Measurements from ENCODE around the gene TPM1.
"Not testable (repeated sequence)": the region's sequence is repeated elsewhere in the genome, so short reads cannot be mapped to it uniquely, and the experiment has no call there.

The TPM1 gene

GRCh38 chr15:63094495-63094931 lies 52.0 kb downstream of the TPM1 start:
- Histone ChIP-seq H3K23ac (ENCODE audit: low read length) (no peak overlapping the region), H3K18ac (ENCODE audit: low read length) (no peak overlapping the region), H3K56ac (ENCODE audit: low read length) (no peak overlapping the region), H3K4me2 (ENCODE audit: low read length) (no peak overlapping the region), H3K4me1 (ENCODE audit: control insufficient read depth, low read depth, low read length) (no peaks in the 10 kb centered on the region), H2BK5ac (ENCODE audit: low read length) (no peak overlapping the region), H2BK120ac (ENCODE audit: low read depth, low read length) (no peak overlapping the region), H4K5ac (ENCODE audit: low read length) (no peak overlapping the region), H3K36me3 (ENCODE audit: control insufficient read depth, insufficient read depth, low read length) (no peaks in the 10 kb centered on the region), H4K8ac (ENCODE audit: low read depth, low read length) (no peak overlapping the region), H3K79me2 (ENCODE audit: control insufficient read depth, insufficient read depth, low read length) (no peaks in the 10 kb centered on the region), H3K9ac (ENCODE audit: low read length) (no peak overlapping the region), H3K27ac (ENCODE audit: low read depth, low read length) (no peak overlapping the region), H3K79me1 (ENCODE audit: low read length) (no peaks in the 10 kb centered on the region), H3K4ac (ENCODE audit: low read depth, low read length) (no peak overlapping the region), H3K27me3 (ENCODE audit: insufficient read depth, low read length, poor library complexity) (no peaks in the 10 kb centered on the region), H2AK5ac (ENCODE audit: low read length) (no peak overlapping the region), H2BK15ac (replicated peaks; ENCODE audit: low read depth) (no peak overlapping the region), H3K4me3 (ENCODE audit: low read length) (no peak overlapping the region)
- peak; percentile 59 for DNase-seq
- no CpG with 5 or more reads among the region's 2 CpGs for WGBS (ENCODE audit: extremely low coverage, insufficient coverage, low lambda C conversion rate)

GRCh38 chr15:63096178-63096577 lies 53.6 kb downstream of the TPM1 start:
- H3K27me3 ChIP-seq (ENCODE audit: insufficient read depth, low read length, poor library complexity): no peaks in the 10 kb centered on the region
- no peaks in the 10 kb centered on the region for H3K4me1 ChIP-seq (ENCODE audit: control insufficient read depth, low read depth, low read length)
- H3K9ac ChIP-seq (ENCODE audit: low read length): no peak overlapping the region
- no peak overlapping the region for H2BK120ac ChIP-seq (ENCODE audit: low read depth, low read length)
- H2BK15ac ChIP-seq (replicated peaks; ENCODE audit: low read depth): no peak overlapping the region
- H3K4me3 ChIP-seq (ENCODE audit: low read length): no peak overlapping the region
- H2AK5ac ChIP-seq (ENCODE audit: low read length): no peak overlapping the region
- no peak for DNase-seq
- no peak overlapping the region for H3K4ac ChIP-seq (ENCODE audit: low read depth, low read length)
- no peak overlapping the region for H4K5ac ChIP-seq (ENCODE audit: low read length)
- no peaks in the 10 kb centered on the region for H3K79me2 ChIP-seq (ENCODE audit: control insufficient read depth, insufficient read depth, low read length)
- no CpG with 5 or more reads among the region's 4 CpGs for whole genome bisulfite sequencing (ENCODE audit: extremely low coverage, insufficient coverage, low lambda C conversion rate)
- no peaks in the 10 kb centered on the region for H3K36me3 ChIP-seq (ENCODE audit: control insufficient read depth, insufficient read depth, low read length)
- no peak overlapping the region for H3K27ac ChIP-seq (ENCODE audit: low read depth, low read length)
- no peak overlapping the region for H4K8ac ChIP-seq (ENCODE audit: low read depth, low read length)
- no peak overlapping the region for H3K18ac ChIP-seq (ENCODE audit: low read length)
- H3K79me1 ChIP-seq (ENCODE audit: low read length): no peaks in the 10 kb centered on the region
- no peak overlapping the region for H3K23ac ChIP-seq (ENCODE audit: low read length)
- no peak overlapping the region for H3K56ac ChIP-seq (ENCODE audit: low read length)
- H3K4me2 ChIP-seq (ENCODE audit: low read length): no peak overlapping the region
- no peak overlapping the region for H2BK5ac ChIP-seq (ENCODE audit: low read length)

GRCh38 chr15:63098901-63099300 lies 56.4 kb downstream of the TPM1 start:
- H3K23ac ChIP-seq (ENCODE audit: low read length); H3K9ac ChIP-seq (ENCODE audit: low read length); DNase-seq; H3K4me2 ChIP-seq (ENCODE audit: low read length); H3K56ac ChIP-seq (ENCODE audit: low read length); H3K18ac ChIP-seq (ENCODE audit: low read length); H2BK15ac ChIP-seq (replicated peaks; ENCODE audit: low read depth); H3K79me2 ChIP-seq (ENCODE audit: control insufficient read depth, insufficient read depth, low read length); H2BK5ac ChIP-seq (ENCODE audit: low read length); H2AK5ac ChIP-seq (ENCODE audit: low read length); H3K4me1 ChIP-seq (ENCODE audit: control insufficient read depth, low read depth, low read length); H4K8ac ChIP-seq (ENCODE audit: low read depth, low read length); H3K36me3 ChIP-seq (ENCODE audit: control insufficient read depth, insufficient read depth, low read length); H4K5ac ChIP-seq (ENCODE audit: low read length); H2BK120ac ChIP-seq (ENCODE audit: low read depth, low read length); H3K27me3 ChIP-seq (ENCODE audit: insufficient read depth, low read length, poor library complexity); H3K79me1 ChIP-seq (ENCODE audit: low read length); H3K27ac ChIP-seq (ENCODE audit: low read depth, low read length); H3K4ac ChIP-seq (ENCODE audit: low read depth, low read length); H3K4me3 ChIP-seq (ENCODE audit: low read length): not testable (repeated sequence)
- WGBS (ENCODE audit: extremely low coverage, insufficient coverage, low lambda C conversion rate): no CpG with 5 or more reads among the region's 33 CpGs

GRCh38 chr15:63099581-63099980 lies 57.0 kb downstream of the TPM1 start:
- not testable (repeated sequence) for H3K56ac ChIP-seq (ENCODE audit: low read length); H3K79me1 ChIP-seq (ENCODE audit: low read length); H4K8ac ChIP-seq (ENCODE audit: low read depth, low read length); H3K27ac ChIP-seq (ENCODE audit: low read depth, low read length); H2AK5ac ChIP-seq (ENCODE audit: low read length); H3K4me3 ChIP-seq (ENCODE audit: low read length); H3K23ac ChIP-seq (ENCODE audit: low read length); H3K4me2 ChIP-seq (ENCODE audit: low read length); H3K4me1 ChIP-seq (ENCODE audit: control insufficient read depth, low read depth, low read length); H2BK15ac ChIP-seq (replicated peaks; ENCODE audit: low read depth); H3K36me3 ChIP-seq (ENCODE audit: control insufficient read depth, insufficient read depth, low read length); H2BK120ac ChIP-seq (ENCODE audit: low read depth, low read length); H2BK5ac ChIP-seq (ENCODE audit: low read length); H3K4ac ChIP-seq (ENCODE audit: low read depth, low read length); H4K5ac ChIP-seq (ENCODE audit: low read length); H3K18ac ChIP-seq (ENCODE audit: low read length); H3K27me3 ChIP-seq (ENCODE audit: insufficient read depth, low read length, poor library complexity); DNase-seq; H3K79me2 ChIP-seq (ENCODE audit: control insufficient read depth, insufficient read depth, low read length); H3K9ac ChIP-seq (ENCODE audit: low read length)
- WGBS (ENCODE audit: extremely low coverage, insufficient coverage, low lambda C conversion rate): no CpG with 5 or more reads among the region's 5 CpGs

- no peak overlapping the region for H3K4ac ChIP-seq (ENCODE audit: low read depth, low read length)
- WGBS (ENCODE audit: extremely low coverage, insufficient coverage, low lambda C conversion rate): no CpG with 5 or more reads among the region's 3 CpGs
- DNase-seq: no peak
Observed at GRCh38 chr15:63103416-63103815, 60.9 kb downstream of the TPM1 start.

GRCh38 chr15:63104727-63105126 lies 62.2 kb downstream of the TPM1 start:
- no peak for DNase-seq

More at GRCh38 chr15:63103416-63103815, 60.9 kb downstream of the TPM1 start:
- H3K27me3 ChIP-seq (ENCODE audit: insufficient read depth, low read length, poor library complexity): no peaks in the 10 kb centered on the region
- no peaks in the 10 kb centered on the region for H3K36me3 ChIP-seq (ENCODE audit: control insufficient read depth, insufficient read depth, low read length)
- H3K18ac ChIP-seq (ENCODE audit: low read length): no peak overlapping the region
- H3K9ac ChIP-seq (ENCODE audit: low read length): no peak overlapping the region
- no peak overlapping the region for H4K5ac ChIP-seq (ENCODE audit: low read length)
- H3K23ac ChIP-seq (ENCODE audit: low read length): no peak overlapping the region
- H2BK120ac ChIP-seq (ENCODE audit: low read depth, low read length): no peak overlapping the region
- H4K8ac ChIP-seq (ENCODE audit: low read depth, low read length): no peak overlapping the region
- H3K79me2 ChIP-seq (ENCODE audit: control insufficient read depth, insufficient read depth, low read length): no peaks in the 10 kb centered on the region
- H3K79me1 ChIP-seq (ENCODE audit: low read length): no peaks in the 10 kb centered on the region
- no peak overlapping the region for H3K4me2 ChIP-seq (ENCODE audit: low read length)
- H3K4me1 ChIP-seq (ENCODE audit: control insufficient read depth, low read depth, low read length): no peaks in the 10 kb centered on the region
- H2BK15ac ChIP-seq (replicated peaks; ENCODE audit: low read depth): no peak overlapping the region
- no peak overlapping the region for H2BK5ac ChIP-seq (ENCODE audit: low read length)
- H3K27ac ChIP-seq (ENCODE audit: low read depth, low read length): no peak overlapping the region
- H2AK5ac ChIP-seq (ENCODE audit: low read length): no peak overlapping the region
- no peak overlapping the region for H3K56ac ChIP-seq (ENCODE audit: low read length)
- no peak overlapping the region for H3K4me3 ChIP-seq (ENCODE audit: low read length)

More at GRCh38 chr15:63104727-63105126, 62.2 kb downstream of the TPM1 start:
- H4K8ac ChIP-seq (ENCODE audit: low read depth, low read length): no peak overlapping the region
- no CpG with 5 or more reads among the region's 7 CpGs for WGBS (ENCODE audit: extremely low coverage, insufficient coverage, low lambda C conversion rate)
- H3K79me1 ChIP-seq (ENCODE audit: low read length): no peaks in the 10 kb centered on the region
- H2BK5ac ChIP-seq (ENCODE audit: low read length): no peak overlapping the region
- no peak overlapping the region for H4K5ac ChIP-seq (ENCODE audit: low read length)
- no peak overlapping the region for H3K23ac ChIP-seq (ENCODE audit: low read length)
- H3K4me3 ChIP-seq (ENCODE audit: low read length): no peak overlapping the region
- H3K56ac ChIP-seq (ENCODE audit: low read length): no peak overlapping the region
- no peak overlapping the region for H3K18ac ChIP-seq (ENCODE audit: low read length)
- no peaks in the 10 kb centered on the region for H3K79me2 ChIP-seq (ENCODE audit: control insufficient read depth, insufficient read depth, low read length)
- no peak overlapping the region for H3K9ac ChIP-seq (ENCODE audit: low read length)
- H3K27ac ChIP-seq (ENCODE audit: low read depth, low read length): no peak overlapping the region
- no peak overlapping the region for H2AK5ac ChIP-seq (ENCODE audit: low read length)
- H3K4ac ChIP-seq (ENCODE audit: low read depth, low read length): no peak overlapping the region
- no peaks in the 10 kb centered on the region for H3K4me1 ChIP-seq (ENCODE audit: control insufficient read depth, low read depth, low read length)
- no peak overlapping the region for H3K4me2 ChIP-seq (ENCODE audit: low read length)
- no peak overlapping the region for H2BK15ac ChIP-seq (replicated peaks; ENCODE audit: low read depth)
- no peaks in the 10 kb centered on the region for H3K27me3 ChIP-seq (ENCODE audit: insufficient read depth, low read length, poor library complexity)
- H2BK120ac ChIP-seq (ENCODE audit: low read depth, low read length): no peak overlapping the region
- no peaks in the 10 kb centered on the region for H3K36me3 ChIP-seq (ENCODE audit: control insufficient read depth, insufficient read depth, low read length)

Measured in mesendoderm (in vitro differentiated cells).